SK-N-MC (cell line): ENCODE data around the gene PTGES3.

ENCODE experiments used
- EZH2 ChIP-seq: fragments of 200-600 bp; sonication (generic); IDR thresholded peaks from one replicate; pipeline ENCODE4 v1.6.1; 2017; ENCODE audit warnings: antibody characterized with exemption
- FOXP2 ChIP-seq: optimal IDR thresholded peaks from 2 replicates; pipeline ENCODE3; 2011; ENCODE audit warnings: mild to moderate bottlenecking, moderate library complexity; ENCODE audit not compliant: insufficient read depth; ENCODE audit errors: extremely low read length, control extremely low read depth
- POLR2AphosphoS5 ChIP-seq: IDR thresholded peaks from 2 replicates; pipeline ENCODE4 v1.6.1; 2012; ENCODE audit warnings: mild to moderate bottlenecking, low read depth, low read length, borderline replicate concordance

- no peak for TF ChIP-seq EZH2
- TF ChIP-seq POLR2AphosphoS5, result no peak
- no peak for TF ChIP-seq FOXP2
Measured at GRCh38 chr12:56671608-56672007, 16.5 kb downstream of the PTGES3 start.
